Measurements from ENCODE around the gene IRS1.

DNA sequence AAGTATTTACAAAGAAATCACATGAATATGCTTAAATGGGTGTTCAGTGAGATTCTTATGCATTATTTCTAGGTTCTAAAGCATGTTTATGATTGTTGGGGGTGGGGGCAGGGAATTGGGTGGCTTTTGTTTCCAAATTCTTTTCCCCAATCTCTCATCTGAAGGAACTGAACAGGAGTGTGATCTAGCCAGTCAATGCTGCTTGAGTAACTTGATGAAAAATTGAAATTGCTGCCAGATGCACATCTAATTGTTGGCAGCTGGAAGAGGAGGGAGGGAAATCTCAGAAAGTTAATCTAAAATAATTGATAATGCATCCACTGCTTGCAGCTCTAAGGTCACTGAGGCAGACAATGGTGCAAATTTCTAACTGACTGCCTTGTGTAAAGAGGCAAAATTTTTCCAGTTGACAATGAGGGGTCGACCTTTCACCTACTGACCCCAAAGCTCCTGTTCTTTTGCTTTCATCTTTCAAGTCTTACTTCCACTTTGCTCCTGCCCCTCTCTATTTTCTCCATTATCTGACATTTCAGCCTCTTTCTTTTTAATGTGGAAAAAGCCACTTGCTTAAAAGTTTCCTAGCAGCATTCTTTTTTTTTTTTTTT is 53.3 kb downstream of the IRS1 start:
- TF ChIP-seq CTCF (IDR thresholded peaks at IDR 0.05) (no peak), POLR2A (IDR thresholded peaks at IDR 0.05) (no peak)
